NOMO-1 (cell line): ENCODE measurements around the gene OXCT1.
"Not testable (repeated sequence)": the region's sequence is repeated elsewhere in the genome, so short reads cannot be mapped to it uniquely, and the experiment has no call there.

Source experiments
- DNase-seq, 2 experiments: peaks; one replicate each; lab custom pipeline; 2025; ENCODE audit not compliant: unreplicated experiment in 2 of 2; lab: John Stamatoyannopoulos, UW

OXCT1 gene

GRCh38 chr5:41785061-41785460 lies 85.2 kb downstream of the OXCT1 start:
- no peak for DNase-seq

GRCh38 chr5:41778410-41778809 lies 91.8 kb downstream of the OXCT1 start:
- DNase-seq = no peak

- no peak for DNase-seq
Observed at GRCh38 chr5:41776435-41776834, 93.8 kb downstream of the OXCT1 start.

DNA sequence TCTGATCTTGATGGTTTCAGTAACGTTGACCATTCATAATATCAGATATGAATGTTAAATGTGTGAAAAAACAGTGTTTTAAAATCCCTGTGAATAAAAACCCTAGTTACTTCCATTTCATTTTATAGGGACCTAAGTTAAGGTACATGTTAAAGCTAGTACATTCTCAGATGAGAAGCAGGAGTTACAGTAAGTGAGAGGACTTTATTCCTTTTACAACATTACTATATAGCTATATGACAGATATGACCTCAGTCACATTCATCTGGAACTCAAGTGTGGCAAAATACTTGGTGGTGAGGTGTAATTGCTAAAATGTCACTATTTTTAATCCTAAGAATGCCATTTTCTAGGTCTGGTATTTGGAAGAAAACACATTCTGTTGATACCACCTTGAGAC lies 96.4 kb downstream of the OXCT1 start:
- DNase-seq = no peak

DNA sequence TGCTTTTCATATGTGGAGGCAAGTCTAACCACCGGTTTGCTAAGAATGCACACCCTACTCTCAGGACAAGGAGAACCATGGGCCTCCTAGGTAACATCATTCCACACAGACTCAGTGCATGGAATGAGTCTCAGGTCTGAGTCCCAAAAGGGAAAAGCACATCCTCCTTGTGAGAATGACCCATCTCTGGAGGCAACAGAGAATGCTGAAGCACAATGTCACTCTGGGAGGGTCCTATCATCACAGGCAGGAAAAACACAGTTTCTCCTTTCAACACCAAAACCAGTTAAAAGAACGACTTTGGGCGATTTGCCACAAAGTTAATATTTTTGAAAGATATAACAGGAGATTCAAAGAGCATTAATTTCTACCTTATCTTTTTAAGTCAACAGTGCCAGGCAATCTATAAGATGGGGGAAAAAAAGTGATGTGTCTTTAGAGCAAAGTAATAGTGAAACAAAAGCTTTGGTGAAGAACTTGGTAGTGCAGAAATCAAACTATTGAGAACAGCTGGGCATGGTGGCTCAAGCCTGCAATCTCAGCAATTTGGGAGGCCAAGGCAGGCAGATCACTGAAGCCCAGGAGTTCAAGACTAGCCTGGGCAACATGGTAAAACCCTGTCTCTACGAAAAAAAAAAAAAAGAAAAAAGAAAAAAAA lies 97.3 kb downstream of the OXCT1 start:
- no peak for DNase-seq

GRCh38 chr5:41772056-41772455 lies 98.2 kb downstream of the OXCT1 start:
- DNase-seq = no peak

DNA sequence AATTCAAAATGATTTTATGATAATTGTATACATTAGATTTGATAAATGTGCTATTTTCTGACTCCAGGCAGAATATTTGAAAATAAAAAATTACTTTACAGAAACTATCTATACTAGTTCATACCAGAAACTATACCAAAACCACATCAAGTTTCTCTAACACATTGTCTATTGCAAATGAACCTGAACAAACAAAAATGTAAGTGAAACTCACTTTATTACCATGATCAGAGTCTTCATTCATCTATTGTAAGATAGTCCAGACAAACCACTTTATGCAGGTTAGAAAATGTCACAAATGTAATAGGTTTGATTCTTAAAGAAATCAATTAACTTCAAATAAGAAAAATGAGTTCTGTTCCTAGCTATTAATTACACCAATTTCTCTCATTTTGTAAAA lies 99.4 kb downstream of the OXCT1 start:
- DNase-seq = no peak

- DNase-seq = no peak
Observed at GRCh38 chr5:41768692-41769091, 101.5 kb downstream of the OXCT1 start.

GRCh38 chr5:41764650-41765049 lies 105.6 kb downstream of the OXCT1 start:
- no peak for DNase-seq

DNA sequence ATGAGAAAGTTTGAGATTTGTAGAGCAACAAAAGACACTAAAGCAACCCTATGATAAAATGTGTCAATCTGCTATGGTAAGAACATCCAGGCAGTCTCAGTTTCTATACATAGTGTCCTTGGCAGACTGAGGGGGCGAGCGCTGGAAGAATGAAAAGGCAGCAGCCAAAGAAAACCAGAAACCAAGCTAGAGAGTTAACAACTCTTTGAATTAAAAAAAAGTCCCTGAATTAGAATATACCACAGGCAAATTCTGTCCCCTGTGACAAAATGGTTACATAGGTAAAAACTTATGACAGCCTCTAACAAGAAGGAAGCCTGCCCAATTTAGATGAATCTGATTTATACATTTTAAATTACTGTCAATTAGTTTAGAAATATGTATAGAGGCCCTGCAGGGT lies 106.7 kb downstream of the OXCT1 start:
- no peak for DNase-seq

- DNase-seq = no peak
Observed at GRCh38 chr5:41763081-41763480, 107.1 kb downstream of the OXCT1 start.

GRCh38 chr5:41762426-41762825 lies 107.8 kb downstream of the OXCT1 start:
- no peak for DNase-seq

- DNase-seq = no peak
Observed at GRCh38 chr5:41761663-41762062, 108.6 kb downstream of the OXCT1 start.

GRCh38 chr5:41755705-41756104 lies 114.5 kb downstream of the OXCT1 start:
- no peak for DNase-seq

DNA sequence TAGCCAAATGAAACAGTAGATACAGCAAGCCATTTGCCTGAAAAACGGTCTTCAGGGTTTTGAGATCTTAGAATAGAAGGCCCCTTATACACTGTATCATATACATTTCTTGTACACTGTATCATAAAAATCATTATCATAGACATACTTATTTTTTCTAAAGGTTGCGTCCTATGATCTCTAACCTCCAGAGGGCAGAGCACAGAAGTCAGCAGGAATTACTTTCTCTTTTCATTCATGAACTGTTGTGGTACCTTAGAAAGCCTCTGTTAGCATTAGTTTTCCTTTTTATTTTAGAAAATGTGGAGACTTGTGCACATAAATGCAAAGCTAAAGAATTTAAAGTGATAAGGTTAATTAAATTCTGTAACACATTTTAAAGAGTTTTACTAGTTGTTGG lies 115.4 kb downstream of the OXCT1 start:
- no peak for DNase-seq

DNA sequence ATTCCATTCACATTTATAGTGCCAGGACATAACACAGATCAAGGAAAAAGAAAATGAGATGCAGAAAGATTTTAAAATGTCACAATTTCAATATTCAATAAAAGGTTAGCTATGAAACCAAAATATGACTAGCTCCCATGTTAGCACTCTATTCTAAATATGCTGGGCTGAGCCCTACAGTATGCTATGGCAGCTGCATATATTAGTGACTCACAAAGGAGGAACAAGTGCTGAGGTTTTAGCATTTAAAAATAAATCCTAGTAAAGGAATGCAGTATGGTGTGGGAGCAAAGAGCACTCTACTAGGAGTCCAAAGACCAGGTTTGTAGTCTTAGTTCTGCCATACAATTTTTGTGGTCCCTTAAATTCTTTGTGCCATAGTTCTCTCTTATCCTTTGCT lies 118.4 kb downstream of the OXCT1 start:
- no peak for DNase-seq

DNA sequence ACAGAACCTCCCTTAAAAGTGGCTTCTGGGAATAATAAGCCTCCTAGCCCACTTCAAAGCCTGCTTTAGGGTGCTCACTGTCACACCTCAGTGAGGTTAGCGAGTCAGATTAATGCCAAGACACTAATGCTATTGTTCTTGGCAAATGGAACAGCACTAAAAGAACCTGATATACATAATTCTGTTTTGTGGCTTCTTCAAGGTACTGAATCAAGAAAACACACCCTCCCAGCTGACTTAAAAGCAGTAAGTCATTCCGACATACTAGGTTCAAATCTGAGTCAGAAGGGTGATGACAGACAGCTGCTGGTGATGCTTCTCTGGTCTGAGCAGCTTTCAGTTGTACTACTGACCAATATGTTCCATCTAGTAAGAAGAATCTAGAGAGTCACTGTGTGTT lies 121.6 kb downstream of the OXCT1 start:
- DNase-seq = no peak

DNA sequence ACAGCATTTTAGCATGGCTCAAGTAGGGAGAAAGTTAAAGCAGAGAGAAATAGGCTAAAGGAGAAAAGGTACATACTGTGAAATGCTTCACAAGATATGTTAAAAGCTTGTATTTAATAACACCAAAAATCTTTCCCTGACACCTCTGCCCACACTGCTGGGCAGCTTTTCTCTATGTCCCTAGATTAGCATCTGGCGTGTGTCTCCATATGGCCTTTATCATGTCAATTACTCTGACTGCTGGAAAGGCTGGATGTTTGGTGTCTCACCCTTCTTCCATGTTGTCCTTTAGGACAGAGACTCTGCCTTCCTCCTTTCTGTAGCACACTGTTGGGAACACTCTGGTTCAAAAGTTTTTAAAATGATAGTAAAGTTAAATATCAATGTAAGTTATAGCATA lies 122.5 kb downstream of the OXCT1 start:
- no peak for DNase-seq

GRCh38 chr5:41747301-41747700 lies 122.9 kb downstream of the OXCT1 start:
- DNase-seq = no peak

DNA sequence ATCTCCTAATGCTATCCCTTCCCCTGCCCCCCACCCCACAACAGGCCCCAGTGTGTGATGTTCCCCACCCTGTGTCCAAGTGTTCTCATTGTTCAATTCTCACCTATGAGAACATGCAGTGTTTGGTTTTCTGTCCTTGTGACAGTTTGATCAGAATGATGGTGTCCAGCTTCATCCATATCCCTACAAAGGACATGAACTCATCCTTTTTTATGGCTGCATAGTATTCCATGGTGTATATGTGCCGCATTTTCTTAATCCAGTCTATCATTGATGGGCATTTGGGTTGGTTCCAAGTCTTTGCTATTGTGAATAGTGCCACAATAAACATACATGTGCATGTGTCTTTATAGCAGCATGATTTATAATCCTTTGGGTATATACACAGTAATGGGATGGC lies 127.6 kb downstream of the OXCT1 start:
- DNase-seq = not testable (repeated sequence)

DNA sequence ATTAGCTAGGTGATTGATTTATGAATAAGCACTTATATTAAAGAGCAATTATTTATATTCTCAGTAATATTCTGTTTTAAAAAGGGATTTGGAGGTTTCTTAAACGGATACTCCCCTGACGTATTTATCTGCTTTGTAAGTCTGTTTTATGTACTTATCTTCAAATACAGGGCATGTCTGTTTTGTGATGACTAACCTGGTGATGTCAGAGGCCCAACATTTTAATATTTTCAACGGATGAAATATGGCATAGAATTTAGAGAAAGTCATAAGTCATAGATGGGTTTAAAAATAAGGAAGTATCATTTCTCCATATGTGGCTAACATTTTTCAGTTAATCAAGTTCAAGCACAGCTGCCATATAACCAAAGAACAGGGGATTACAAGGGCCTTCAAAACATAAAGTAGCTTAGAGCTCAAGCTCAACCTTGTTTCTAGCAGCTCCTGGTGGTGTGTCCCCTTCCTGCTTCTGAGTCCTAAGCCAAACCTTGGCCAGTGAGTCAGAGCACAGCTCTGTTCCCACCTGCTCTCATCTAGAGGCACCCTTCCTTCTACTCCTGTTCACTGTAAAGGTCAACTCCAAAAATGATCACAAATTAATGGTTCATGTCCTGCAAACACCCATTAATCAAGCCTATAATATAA lies 131.4 kb downstream of the OXCT1 start:
- DNase-seq = no peak

GRCh38 chr5:41736641-41737040 lies 133.6 kb downstream of the OXCT1 start:
- DNase-seq = no peak

DNA sequence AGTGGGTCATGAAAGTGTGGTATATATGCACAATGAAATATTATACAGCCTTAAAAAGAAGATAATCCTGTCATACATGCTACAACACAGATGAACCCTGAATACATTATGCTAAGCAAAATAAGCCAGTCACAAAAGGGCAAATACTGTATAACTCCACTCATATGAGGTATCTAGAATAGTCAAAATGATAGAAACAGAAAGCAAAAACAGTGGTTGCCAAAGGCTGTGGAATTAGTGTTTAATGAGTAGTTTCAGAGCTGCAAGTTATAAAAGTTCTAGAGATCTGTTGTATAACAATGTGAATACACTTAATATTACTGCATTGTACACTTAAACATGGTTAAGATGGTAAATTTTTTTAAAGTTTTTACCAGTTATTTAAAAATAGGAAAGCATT lies 135.0 kb downstream of the OXCT1 start:
- no peak for DNase-seq
